GM18870 (cell line): ENCODE measurements around the gene AJAP1.

Source experiments
- ATAC-seq: cut with Tn5 transposase; IDR thresholded peaks from one replicate; pipeline ENCODE4 v1.9.1; 2021; ENCODE audit warnings: moderate library complexity; ENCODE audit not compliant: unreplicated experiment

AJAP1 gene

DNA sequence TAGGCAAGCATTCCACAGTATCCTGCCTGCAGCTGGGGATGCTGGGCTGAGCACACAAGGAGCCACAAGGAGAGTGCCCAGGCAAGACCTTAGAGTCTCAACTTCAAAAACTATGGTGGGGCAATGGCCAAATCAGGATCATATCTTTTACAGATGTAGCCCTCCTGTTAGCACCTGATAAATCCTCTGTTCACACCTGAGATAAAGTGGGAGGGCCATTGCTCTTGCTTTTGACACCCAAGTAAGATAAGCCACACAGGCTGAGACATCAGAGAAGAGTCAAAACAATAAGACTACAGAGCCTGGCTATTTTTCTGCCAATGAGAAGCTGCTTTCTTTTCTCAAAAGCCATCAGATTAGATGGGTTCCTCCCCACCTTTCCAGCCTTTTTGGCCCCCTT is 148.9 kb downstream of the AJAP1 start:
- no peak for ATAC-seq

- ATAC-seq, result no peak
Observed at GRCh38 chr1:4805987-4806386, 151.6 kb downstream of the AJAP1 start.

DNA sequence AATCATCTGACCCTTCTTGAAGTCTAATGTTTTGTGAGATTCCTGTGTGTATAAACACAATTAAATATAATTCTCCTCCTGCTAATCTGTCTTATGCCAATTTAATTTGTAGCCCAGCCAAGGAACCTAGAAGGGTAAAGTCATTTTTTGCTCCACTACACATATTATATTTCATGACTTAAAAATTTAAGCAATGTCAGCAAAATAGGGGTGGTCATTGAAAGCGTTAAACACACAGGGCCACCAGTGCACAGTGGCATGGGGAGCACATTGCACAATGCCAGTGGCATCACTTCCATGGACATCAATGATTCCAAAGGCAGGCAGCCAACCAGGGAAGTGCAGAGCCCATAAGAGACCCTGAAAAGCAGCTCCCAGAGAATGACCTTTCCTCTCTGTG is 166.1 kb downstream of the AJAP1 start:
- ATAC-seq, result no peak

GRCh38 chr1:4825800-4826450 is 171.5 kb downstream of the AJAP1 start:
- ATAC-seq, result no peak

- ATAC-seq, result no peak
Observed at GRCh38 chr1:4830707-4831106, 176.3 kb downstream of the AJAP1 start.

DNA sequence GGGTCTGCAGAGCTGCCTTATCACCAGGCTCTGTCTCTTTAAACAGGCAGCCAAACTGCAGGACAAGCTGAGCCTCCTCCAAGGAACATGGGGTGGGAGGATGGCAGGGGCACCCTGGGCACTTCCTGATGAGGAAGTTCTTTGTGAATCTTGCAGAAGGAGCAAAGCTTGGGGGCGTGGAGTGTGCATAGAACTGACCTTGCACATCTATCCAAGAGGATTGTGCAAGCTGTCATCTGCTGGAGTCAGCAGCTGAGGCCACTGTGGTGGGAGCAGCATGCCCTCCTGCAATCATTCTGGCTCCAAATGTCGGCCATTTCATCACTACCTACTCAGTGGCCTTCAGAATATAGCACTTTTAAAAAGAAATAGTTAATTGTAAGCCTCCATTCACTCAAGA is 182.2 kb downstream of the AJAP1 start:
- ATAC-seq, result no peak

DNA sequence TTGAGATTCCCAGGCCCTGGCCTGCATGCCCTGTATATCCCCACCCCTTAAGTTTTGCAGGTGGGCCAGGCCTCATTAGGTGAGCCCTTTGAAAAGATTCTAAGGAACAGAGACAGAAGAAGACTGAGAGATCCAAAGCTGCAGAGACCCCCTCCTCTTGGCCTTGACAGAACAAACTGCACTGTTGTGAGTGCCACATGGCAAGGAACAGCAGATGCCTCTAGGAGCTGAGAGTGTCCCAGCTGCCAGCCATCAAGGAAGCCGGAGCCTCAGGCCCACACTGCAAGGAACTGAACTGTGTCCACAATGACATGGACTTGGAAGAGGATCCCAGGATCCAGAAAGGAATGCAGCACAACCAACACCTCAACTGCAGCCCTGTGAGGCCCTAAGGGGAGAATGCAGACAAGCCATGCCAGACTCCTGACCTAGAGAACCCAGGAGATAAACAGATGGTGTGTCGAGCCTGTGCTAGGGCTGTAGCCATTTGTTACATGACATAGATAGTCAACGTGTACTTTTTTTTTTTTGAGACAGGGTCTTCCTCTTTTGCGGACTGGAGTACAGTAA is 182.7 kb downstream of the AJAP1 start:
- ATAC-seq, result no peak

GRCh38 chr1:4837752-4838151 is 183.3 kb downstream of the AJAP1 start:
- no peak for ATAC-seq

- ATAC-seq, result no peak
Observed at GRCh38 chr1:4838231-4838630, 183.8 kb downstream of the AJAP1 start.
